GM13977 (cell line): ENCODE results near the gene PRAC2.

Experiments used
- DNase-seq: peaks from one replicate; pipeline ENCODE4 v3.0.0; 2012; ENCODE audit warnings: low spot score
- CTCF ChIP-seq: IDR thresholded peaks from 2 replicates; pipeline ENCODE4 v1.5.1; 2012; ENCODE audit warnings: mild to moderate bottlenecking, control low read depth; ENCODE audit not compliant: insufficient read depth; ENCODE audit errors: extremely low read depth, missing control alignments
- in situ Hi-C: fragments of 300-500 bp; cut with MboI; formaldehyde crosslinking; loops from one replicate; pipeline ENCODE4 v1.12.0; 2022; ENCODE audit warnings: low sequenced_read_pairs, low pct_unique_long_range_greater_than_20kb, mixed read lengths, inconsistent platforms; ENCODE audit not compliant: unreplicated experiment

The PRAC2 gene

DNA sequence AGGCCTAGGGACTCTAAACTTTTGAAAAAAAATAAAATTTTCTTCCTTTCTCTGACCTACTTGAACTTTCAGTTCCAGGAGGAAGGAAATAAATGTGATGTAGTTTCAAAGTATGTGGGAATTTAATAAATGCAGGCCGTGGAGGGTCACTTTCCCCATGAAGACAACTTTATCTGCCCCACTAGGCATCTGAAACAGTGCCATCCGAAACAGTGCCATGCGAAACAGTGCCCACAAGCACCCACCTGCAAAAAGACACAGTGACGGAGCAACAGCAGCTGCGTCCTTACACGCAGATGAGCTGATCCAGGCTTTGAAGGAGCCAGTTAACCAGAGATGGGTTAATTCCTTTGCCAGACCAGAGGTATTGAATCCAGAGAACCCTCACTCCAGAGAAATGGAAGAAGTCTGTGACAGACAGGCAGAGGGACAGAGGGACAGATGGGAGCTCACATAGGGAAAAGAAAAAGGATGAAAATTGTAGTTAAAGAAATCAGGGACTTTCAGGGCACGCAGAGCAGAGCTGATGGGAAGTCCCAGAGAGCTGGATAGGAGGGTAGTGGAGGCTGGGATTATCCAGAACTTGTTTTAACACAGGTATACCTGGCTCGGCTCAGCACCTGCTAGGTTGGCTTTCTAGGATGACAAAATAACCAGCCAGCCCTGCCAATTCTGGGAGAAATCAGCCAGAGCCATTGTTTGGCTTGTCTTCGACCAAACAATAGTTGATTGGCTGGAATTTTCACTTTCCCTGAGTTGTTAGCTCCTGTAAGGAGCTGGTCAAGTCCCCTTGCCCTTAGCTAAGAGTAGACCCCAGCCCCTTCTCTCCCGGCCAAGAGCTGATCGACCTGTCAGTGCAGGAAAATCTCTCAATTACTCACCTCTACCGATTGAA is 22.6 kb downstream of the PRAC2 start:
- DNase-seq: no peak
- no peak for TF ChIP-seq CTCF
- in situ Hi-C loops: no loop called here

GRCh38 chr17:48746916-48747444 is 24.0 kb downstream of the PRAC2 start:
- TF ChIP-seq CTCF: no peak
- in situ Hi-C loops: no loop called here
- DNase-seq: no peak

- no peak for TF ChIP-seq CTCF
- DNase-seq: no peak
- in situ Hi-C loops: no loop called here
Observed at GRCh38 chr17:48747445-48748363, 24.7 kb downstream of the PRAC2 start.

DNA sequence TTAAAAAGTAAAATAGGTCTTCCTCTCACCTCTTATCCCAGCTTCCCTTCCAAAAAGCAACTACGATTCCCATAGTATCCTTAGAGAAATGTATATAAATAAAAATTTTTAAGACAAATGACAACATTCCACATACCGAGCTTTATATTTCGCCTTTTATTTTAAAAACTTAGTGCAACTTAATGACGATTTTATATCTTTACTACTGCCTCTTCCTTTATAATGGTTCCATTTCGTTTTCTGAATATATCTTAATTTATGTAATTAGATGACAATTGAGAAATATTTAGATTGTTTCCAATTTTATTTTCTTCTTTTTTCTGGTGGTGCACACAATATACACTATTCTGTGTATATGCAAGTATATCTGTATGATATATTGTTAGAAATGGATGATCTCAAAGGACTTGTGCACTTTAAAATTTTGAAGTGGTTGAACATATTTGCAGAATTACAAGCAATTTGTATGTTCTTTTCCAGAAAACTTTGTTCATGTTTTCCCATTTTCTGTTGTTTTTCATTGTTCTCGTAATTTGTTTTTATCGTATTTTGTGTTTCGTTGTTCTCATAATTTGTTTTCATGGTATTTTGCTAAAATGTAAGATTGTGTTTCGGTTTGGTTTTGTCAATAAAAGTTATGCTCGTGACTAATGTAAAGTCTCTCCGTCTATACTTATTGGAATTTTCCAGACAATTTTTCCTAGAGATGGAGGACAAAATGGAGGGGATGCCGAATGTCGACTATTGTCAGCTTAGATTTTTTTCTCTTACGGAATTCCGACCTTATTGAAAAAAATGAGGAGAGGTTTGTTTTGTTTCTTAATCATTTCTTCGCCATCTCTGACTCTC is 26.0 kb downstream of the PRAC2 start:
- in situ Hi-C loops: no loop called here
- no peak for TF ChIP-seq CTCF
- no peak for DNase-seq

GRCh38 chr17:48749621-48750553 is 26.9 kb downstream of the PRAC2 start:
- no peak for DNase-seq
- in situ Hi-C loops: no loop called here
- no peak for TF ChIP-seq CTCF
